GM18519 (cell line): ENCODE measurements around the gene PRR5.

ENCODE experiments used
- ATAC-seq: cut with Tn5 transposase; IDR thresholded peaks from one replicate; pipeline ENCODE4 v1.9.1; 2021; ENCODE audit warnings: mild to moderate bottlenecking, moderate library complexity; ENCODE audit not compliant: unreplicated experiment, low FRiP score

Gene PRR5

GRCh38 chr22:44782363-44782963 is 80.5 kb downstream of the PRR5 start:
- no peak for ATAC-seq

GRCh38 chr22:44783091-44783490 is 81.1 kb downstream of the PRR5 start:
- no peak for ATAC-seq

- ATAC-seq = no peak
Observed at GRCh38 chr22:44783581-44783980, 81.6 kb downstream of the PRR5 start.

GRCh38 chr22:44786136-44786535 is 84.1 kb downstream of the PRR5 start:
- no peak for ATAC-seq

GRCh38 chr22:44786610-44787009 is 84.6 kb downstream of the PRR5 start:
- no peak for ATAC-seq
